ENCODE measurements around the gene CKM.

DNA sequence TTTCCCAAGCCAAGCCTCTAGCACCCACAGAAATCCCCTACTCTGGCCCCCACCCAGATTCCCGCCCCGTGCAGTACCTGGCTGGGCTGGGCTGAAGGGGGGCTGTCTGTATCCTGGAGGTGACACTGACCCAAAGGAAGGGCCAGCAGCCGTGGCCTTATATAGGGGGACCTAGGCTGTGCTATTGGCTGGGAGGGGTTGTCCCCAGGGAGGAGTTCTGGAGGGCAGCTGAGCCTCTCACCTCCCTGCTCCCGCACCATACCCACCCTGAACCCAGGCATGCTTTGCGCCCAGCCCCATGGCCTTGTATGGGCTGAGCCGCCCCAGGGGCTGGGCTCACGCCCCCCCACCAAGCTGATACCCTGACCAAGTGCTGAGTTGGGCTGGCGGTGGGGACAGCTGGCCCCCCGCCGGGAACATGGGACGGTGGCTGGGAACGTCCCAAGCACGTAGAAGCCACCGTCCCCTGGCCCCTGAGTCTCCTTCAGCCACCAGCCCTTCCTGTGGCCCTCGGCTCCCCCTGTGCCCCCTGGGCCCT is at the start of gene CKM:
- TF ChIP-seq, protein P1, sequence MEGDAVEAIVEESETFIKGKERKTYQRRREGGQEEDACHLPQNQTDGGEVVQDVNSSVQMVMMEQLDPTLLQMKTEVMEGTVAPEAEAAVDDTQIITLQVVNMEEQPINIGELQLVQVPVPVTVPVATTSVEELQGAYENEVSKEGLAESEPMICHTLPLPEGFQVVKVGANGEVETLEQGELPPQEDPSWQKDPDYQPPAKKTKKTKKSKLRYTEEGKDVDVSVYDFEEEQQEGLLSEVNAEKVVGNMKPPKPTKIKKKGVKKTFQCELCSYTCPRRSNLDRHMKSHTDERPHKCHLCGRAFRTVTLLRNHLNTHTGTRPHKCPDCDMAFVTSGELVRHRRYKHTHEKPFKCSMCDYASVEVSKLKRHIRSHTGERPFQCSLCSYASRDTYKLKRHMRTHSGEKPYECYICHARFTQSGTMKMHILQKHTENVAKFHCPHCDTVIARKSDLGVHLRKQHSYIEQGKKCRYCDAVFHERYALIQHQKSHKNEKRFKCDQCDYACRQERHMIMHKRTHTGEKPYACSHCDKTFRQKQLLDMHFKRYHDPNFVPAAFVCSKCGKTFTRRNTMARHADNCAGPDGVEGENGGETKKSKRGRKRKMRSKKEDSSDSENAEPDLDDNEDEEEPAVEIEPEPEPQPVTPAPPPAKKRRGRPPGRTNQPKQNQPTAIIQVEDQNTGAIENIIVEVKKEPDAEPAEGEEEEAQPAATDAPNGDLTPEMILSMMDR (IDR thresholded peaks at IDR 0.05): no peak
- TF ChIP-seq EP300 (IDR thresholded peaks at IDR 0.05): no peak
- no peak for TF ChIP-seq POLR2A (IDR thresholded peaks at IDR 0.05; ENCODE audit: low read depth)
